Thoracic aorta (tissue), 2 donors: ENCODE data around the gene KLHL3. TPM values are rescaled to one million over a fixed set of nuclear protein-coding genes. Genes with fewer than 3 reads are reported as not detected.
"Not testable (repeated sequence)": the region's sequence is repeated elsewhere in the genome, so short reads cannot be mapped to it uniquely, and the experiment has no call there.

Experiments
- ATAC-seq: fragments of 150-250 bp; one replicate; pipeline ENCODE4 v1.8.0; 2017; ENCODE audit warnings: low read depth; ENCODE audit not compliant: insufficient number of reproducible peaks, low FRiP score
- DNase-seq: peaks from one replicate; pipeline ENCODE4 v3.0.0-alpha.2; 2020; ENCODE audit warnings: low spot score
- H3K27ac ChIP-seq, 2 donors: fragments of 200-600 bp; sonication (generic); 1 replicate in 1 of 2; 2 replicates in 1 of 2; pipeline ENCODE4 v1.5.1; 2016; ENCODE audit warnings: mild to moderate bottlenecking in 2 of 2, moderate library complexity in 2 of 2
- H3K27me3 ChIP-seq: fragments of 200-600 bp; sonication (generic); replicated peaks from 2 replicates; pipeline ENCODE4 v1.6.0; 2016; ENCODE audit warnings: mild to moderate bottlenecking; ENCODE audit not compliant: insufficient read depth
- H3K36me3 ChIP-seq: fragments of 200-600 bp; sonication (generic); one replicate; pipeline ENCODE4 v1.5.1; 2016
- H3K4me1 ChIP-seq, 2 donors: fragments of 200-600 bp; sonication (generic); 1 replicate in 1 of 2; 2 replicates in 1 of 2; pipeline versions ENCODE4 v1.5.1 to v1.6.0; 2016; ENCODE audit warnings: low read depth in 2 of 2, mild to moderate bottlenecking in 1 of 2; ENCODE audit not compliant: control insufficient read depth in 1 of 2
- H3K4me3 ChIP-seq: fragments of 200-600 bp; sonication (generic); 2 replicates; pipeline ENCODE4 v1.5.1; 2016; ENCODE audit warnings: mild to moderate bottlenecking
- H3K9me3 ChIP-seq: fragments of 200-600 bp; sonication (generic); 2 replicates; pipeline ENCODE4 v1.5.1; 2016
- total RNA-seq, 2 donors: library from RNA; depleted of rRNA; stranded (reverse); fragments of >200 nt; gene quantifications; one replicate each; pipeline versions ENCODE4 v1.1.0 to v1.2.3, GENCODE V29; 2016
- TF ChIP-seq, protein P1 (sequence below): fragments of 200-600 bp; sonication (generic); IDR thresholded peaks from one replicate; pipeline ENCODE4 v1.5.1; 2019; ENCODE audit warnings: antibody characterized with exemption

Gene KLHL3
- total RNA-seq, 2 donors from 2014 or later, result 9.1 to 12.8 TPM

GRCh38 chr5:137646761-137647160 is 89.1 kb downstream of the KLHL3 start:
- no peak overlapping the region for H3K27ac ChIP-seq
- no peak for ATAC-seq
- TF ChIP-seq, protein P1, sequence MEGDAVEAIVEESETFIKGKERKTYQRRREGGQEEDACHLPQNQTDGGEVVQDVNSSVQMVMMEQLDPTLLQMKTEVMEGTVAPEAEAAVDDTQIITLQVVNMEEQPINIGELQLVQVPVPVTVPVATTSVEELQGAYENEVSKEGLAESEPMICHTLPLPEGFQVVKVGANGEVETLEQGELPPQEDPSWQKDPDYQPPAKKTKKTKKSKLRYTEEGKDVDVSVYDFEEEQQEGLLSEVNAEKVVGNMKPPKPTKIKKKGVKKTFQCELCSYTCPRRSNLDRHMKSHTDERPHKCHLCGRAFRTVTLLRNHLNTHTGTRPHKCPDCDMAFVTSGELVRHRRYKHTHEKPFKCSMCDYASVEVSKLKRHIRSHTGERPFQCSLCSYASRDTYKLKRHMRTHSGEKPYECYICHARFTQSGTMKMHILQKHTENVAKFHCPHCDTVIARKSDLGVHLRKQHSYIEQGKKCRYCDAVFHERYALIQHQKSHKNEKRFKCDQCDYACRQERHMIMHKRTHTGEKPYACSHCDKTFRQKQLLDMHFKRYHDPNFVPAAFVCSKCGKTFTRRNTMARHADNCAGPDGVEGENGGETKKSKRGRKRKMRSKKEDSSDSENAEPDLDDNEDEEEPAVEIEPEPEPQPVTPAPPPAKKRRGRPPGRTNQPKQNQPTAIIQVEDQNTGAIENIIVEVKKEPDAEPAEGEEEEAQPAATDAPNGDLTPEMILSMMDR, result no peak
- H3K4me1 ChIP-seq, result no peaks in the 10 kb centered on the region
- H3K27me3 ChIP-seq, result no peaks in the 10 kb centered on the region
- no peak overlapping the region for H3K4me3 ChIP-seq
- H3K9me3 ChIP-seq, result no peaks in the 10 kb centered on the region
- no peak for DNase-seq
- H3K36me3 ChIP-seq, result no peaks in the 10 kb centered on the region

DNA sequence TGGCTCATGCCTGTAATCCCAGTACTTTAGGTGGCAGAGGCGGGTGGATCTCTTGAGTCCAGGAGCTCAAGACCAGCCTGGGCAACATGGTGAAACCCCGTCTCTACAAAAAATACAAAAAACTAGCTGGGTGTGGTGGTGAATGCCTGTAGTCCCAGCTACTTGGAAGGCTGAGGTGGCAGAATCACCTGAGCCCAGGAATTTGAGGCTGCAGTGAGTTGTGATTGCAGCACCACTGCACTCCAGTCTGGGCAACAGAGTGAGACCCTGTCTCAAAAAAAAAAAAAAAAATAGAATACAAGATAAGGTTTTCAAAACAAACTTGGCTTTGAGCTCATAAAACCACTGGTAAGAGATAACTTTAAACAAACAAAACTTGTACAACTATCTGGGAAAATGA is 92.8 kb downstream of the KLHL3 start:
- H3K4me3 ChIP-seq, result not testable (repeated sequence)

DNA sequence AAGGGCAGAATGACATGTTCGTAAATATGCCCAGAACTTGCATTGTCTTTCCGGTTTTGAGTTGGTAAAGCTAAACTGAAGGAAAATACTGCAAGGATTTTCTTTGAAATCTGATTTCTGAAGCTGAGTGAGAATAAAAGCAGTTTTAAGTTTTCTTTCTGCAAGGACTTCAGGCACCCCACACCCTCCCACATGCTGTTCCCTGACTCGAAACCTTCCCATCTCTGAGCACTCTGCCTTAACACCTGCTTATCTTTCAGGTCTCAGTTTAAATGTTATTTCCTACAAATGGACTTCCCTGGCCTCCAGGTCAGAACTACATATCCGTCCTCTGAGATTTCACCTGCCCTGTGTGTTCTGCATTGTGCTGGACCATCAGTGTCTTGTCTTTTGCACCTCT is 93.8 kb downstream of the KLHL3 start:
- DNase-seq (no peak), ATAC-seq (no peak)
- no peak overlapping the region for H3K4me3 ChIP-seq
- TF ChIP-seq, protein P1, result no peak
- H3K4me1 ChIP-seq, result no peaks in the 10 kb centered on the region
- H3K36me3 ChIP-seq, result no peaks in the 10 kb centered on the region
- no peaks in the 10 kb centered on the region for H3K9me3 ChIP-seq
- H3K27ac ChIP-seq, result no peak overlapping the region
- no peaks in the 10 kb centered on the region for H3K27me3 ChIP-seq

More for the DNA sequence above, 92.8 kb downstream of the KLHL3 start:
- not testable (repeated sequence) for H3K36me3 ChIP-seq, H3K27ac ChIP-seq, DNase-seq, H3K27me3 ChIP-seq, ATAC-seq, H3K9me3 ChIP-seq, H3K4me1 ChIP-seq

GRCh38 chr5:137641148-137641547 is 94.7 kb downstream of the KLHL3 start:
- ATAC-seq (no peak), DNase-seq (no peak)
- Histone ChIP-seq H3K4me3 (no peak overlapping the region), H3K27me3 (no peaks in the 10 kb centered on the region), H3K9me3 (no peaks in the 10 kb centered on the region), H3K36me3 (no peaks in the 10 kb centered on the region), H3K27ac (no peak overlapping the region), H3K4me1 (peaks cover 0 to 2% of the 10 kb centered on the region in 2 donors)
- TF ChIP-seq, protein P1, result no peak

DNA sequence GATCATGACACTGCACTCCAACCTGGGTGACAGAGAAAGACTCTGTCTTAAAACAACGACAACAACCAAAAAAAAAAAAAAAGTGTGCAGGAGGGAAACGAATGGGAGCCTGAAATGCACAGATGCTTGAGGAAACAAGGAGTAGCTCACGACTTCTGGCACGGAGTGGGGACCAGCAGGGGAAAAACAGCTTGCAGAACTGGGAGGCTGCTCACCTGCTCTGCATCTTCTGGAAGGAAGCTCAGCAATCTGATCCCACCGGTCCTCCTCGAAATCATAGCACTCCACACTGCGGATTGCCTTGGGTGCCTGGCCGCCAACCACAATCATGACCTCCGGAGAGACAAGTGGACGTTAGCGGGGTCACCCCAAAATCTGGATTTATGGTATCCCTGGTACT is 96.2 kb downstream of the KLHL3 start:
- no peak for DNase-seq
- Histone ChIP-seq H3K4me3 (no peak overlapping the region), H3K27ac (no peak overlapping the region), H3K27me3 (no peaks in the 10 kb centered on the region), H3K36me3 (no peaks in the 10 kb centered on the region), H3K4me1 (peaks cover 0 to 9% of the 10 kb centered on the region in 2 donors), H3K9me3 (no peaks in the 10 kb centered on the region)
- no peak for ATAC-seq
- TF ChIP-seq, protein P1, result no peak

DNA sequence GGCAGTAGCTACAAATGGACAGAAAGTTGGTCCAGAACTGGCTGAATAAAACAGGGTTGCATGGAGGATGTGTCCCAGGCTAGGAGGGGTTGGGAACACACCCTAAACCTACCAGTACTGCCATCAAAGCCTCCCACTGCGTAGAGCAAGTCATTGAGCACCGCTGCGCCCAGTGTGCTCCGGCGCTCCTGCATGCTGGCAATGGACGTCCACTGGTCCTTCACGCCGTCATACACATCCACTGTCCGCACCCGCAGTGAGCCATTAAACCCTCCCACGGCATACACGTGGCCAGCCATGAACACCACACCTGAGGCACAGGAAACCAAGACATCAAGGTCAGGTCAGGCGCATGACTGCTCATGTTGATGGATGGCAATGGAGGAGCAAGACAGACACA is 97.0 kb downstream of the KLHL3 start:
- peaks cover 0 to 9% of the 10 kb centered on the region in 2 donors for H3K4me1 ChIP-seq
- TF ChIP-seq, protein P1, result no peak
- H3K27me3 ChIP-seq, result no peaks in the 10 kb centered on the region
- no peaks in the 10 kb centered on the region for H3K36me3 ChIP-seq
- no peak overlapping the region for H3K27ac ChIP-seq
- H3K9me3 ChIP-seq, result no peaks in the 10 kb centered on the region
- no peak for DNase-seq
- no peak overlapping the region for H3K4me3 ChIP-seq
- ATAC-seq, result no peak
